Spleen (tissue), 11 donors: ENCODE results near the gene PLA2G5. TPM values are rescaled to one million over a fixed set of nuclear protein-coding genes. Genes with fewer than 3 reads are reported as not detected.
A peak's percentile ranks its signal among the peaks of the same experiment; 100 is the strongest.

Source experiments
- DNase-seq: peaks from one replicate; pipeline ENCODE4 v3.0.0-alpha.2; 2020
- H3K27ac ChIP-seq, 8 donors: fragments of 200-600 bp; sonication (generic) in 7 of 8; 1 replicate in 4 of 8; 2 replicates in 4 of 8; pipeline versions ENCODE4 v1.5.0 to v1.8.0; 2016 to 2021; ENCODE audit warnings: inconsistent platforms in 4 of 8, mild to moderate bottlenecking in 4 of 8, moderate library complexity in 1 of 8
- H3K27me3 ChIP-seq, 7 donors: fragments of 200-600 bp; sonication (generic) in 6 of 7; replicated peaks in 1 of 7; 1 replicate in 4 of 7; 2 replicates in 3 of 7; pipeline versions ENCODE4 v1.5.0 to v1.8.0; 2016 to 2021; ENCODE audit warnings: inconsistent platforms in 3 of 7, mild to moderate bottlenecking in 1 of 7
- H3K36me3 ChIP-seq, 6 donors: fragments of 200-600 bp; sonication (generic) in 5 of 6; 1 replicate in 4 of 6; 2 replicates in 2 of 6; pipeline versions ENCODE4 v1.5.0 to v1.8.0; 2016 to 2021; ENCODE audit warnings: inconsistent platforms in 2 of 6
- H3K4me1 ChIP-seq, 6 donors: fragments of 200-600 bp; sonication (generic) in 5 of 6; 1 replicate in 3 of 6; 2 replicates in 3 of 6; pipeline versions ENCODE4 v1.5.0 to v1.8.0; 2016 to 2021; ENCODE audit warnings: inconsistent platforms in 3 of 6
- H3K4me3 ChIP-seq, 8 donors: fragments of 200-600 bp; sonication (generic) in 7 of 8; 1 replicate in 4 of 8; 2 replicates in 4 of 8; pipeline versions ENCODE4 v1.5.0 to v1.8.0; 2016 to 2021; ENCODE audit warnings: inconsistent platforms in 4 of 8, mild to moderate bottlenecking in 4 of 8, moderate library complexity in 2 of 8
- H3K9me3 ChIP-seq, 8 donors: fragments of 200-600 bp; sonication (generic) in 7 of 8; 1 replicate in 4 of 8; 2 replicates in 4 of 8; pipeline versions ENCODE4 v1.5.0 to v1.8.0; 2016 to 2021; ENCODE audit warnings: inconsistent platforms in 4 of 8
- CTCF ChIP-seq, 11 experiments: fragments of 200-600 bp in 7 of 11; fragments of 450-650 bp in 4 of 11; sonication (generic) in 4 of 11; IDR thresholded peaks in 8 of 11; conservative IDR thresholded peaks in 3 of 11; 1 replicate in 7 of 11; 2 replicates in 4 of 11; pipeline versions ENCODE4 v1.4.0 to v1.8.0; 2016 to 2021; ENCODE audit warnings: antibody characterized with exemption in 11 of 11, inconsistent platforms in 4 of 11, mild to moderate bottlenecking in 1 of 11
- POLR2A ChIP-seq, 3 donors: fragments of 450-650 bp; IDR thresholded peaks; one replicate each; pipeline ENCODE4 v1.5.1; 2017; ENCODE audit warnings: antibody characterized with exemption in 3 of 3, mild to moderate bottlenecking in 1 of 3
- POLR2AphosphoS5 ChIP-seq, 3 donors: sonication (generic); formaldehyde crosslinking; IDR thresholded peaks; one replicate each; pipeline ENCODE4 v1.5.1; 2017; ENCODE audit warnings: antibody characterized with exemption in 3 of 3
- WGBS, 5 donors: extraction: QIAGEN DNeasy Blood & Tissue Kit in 3 of 5; methylation state at CpG; one replicate each; pipeline versions ENCODE4 v1.1.5 to v1.1.7; 2013 to 2018; 5-methylcytosine and 5-hydroxymethylcytosine counted together
- intact Hi-C: fragments of 100-400 bp; cut with DNase I; formaldehyde crosslinking; loops from one replicate; pipeline ENCODE4 v1.15.0; 2023; ENCODE audit warnings: low total_unique reads
- polyA plus RNA-seq, 3 donors: library from polyadenylated mRNA; stranded (reverse); fragments of 200-250 nt; gene quantifications; one replicate each; pipeline ENCODE4 v1.2.1, GENCODE V29; 2013
- total RNA-seq, 7 donors: library from RNA; depleted of rRNA in 3 of 7; stranded (reverse); fragments of >200 nt in 3 of 7; fragmentation: NEBNext Ultra II Directional in 4 of 7; extraction: Animal tissue kit (Norgen Biotek cat#: 25700) in 4 of 7; gene quantifications; one replicate each; pipeline versions ENCODE4 v1.1.0 to v1.2.1, GENCODE V29; 2016 to 2021
- donor health status: healthy with polysubstance abuse.
- donor health status: DM: no; HTN: no; CAD: no; lungs with moderate emphysema.
- donor health status: DM: no; HTN: no; CAD: no.
- donor health status: Bipolar disorder and iron deficiency.
- donor health status: healthy.
- donor health status: DM: no; HTN: no; CAD: no.
- donor health status: DM: yes; HTN: yes; CAD: no.

The PLA2G5 gene
- total and polyA plus RNA-seq, 10 donors, result 0.34 to 2.0 (median 0.89) TPM; not detected in 3

GRCh38 chr1:20051218-20051829 is 18.7 kb upstream of the PLA2G5 start:
- intact Hi-C loops, result no loop called here
- Histone ChIP-seq H3K4me3 (no peak overlapping the region), H3K9me3 (peaks cover 4 to 48% (median 39%) of the 10 kb centered on the region in 8 donors), H3K27me3 (no peaks in the 10 kb centered on the region), H3K36me3 (no peaks in the 10 kb centered on the region), H3K27ac (no peak overlapping the region), H3K4me1 (no peaks in the 10 kb centered on the region)
- DNase-seq, result no peak
- TF ChIP-seq POLR2AphosphoS5 (IDR thresholded peaks at IDR 0.05) (no peak), CTCF (IDR thresholded peaks at IDR 0.05 in 8 of 11, conservative IDR thresholded peaks at IDR 0.05 in 3 of 11) (no peak), POLR2A (IDR thresholded peaks at IDR 0.05) (no peak)

- H3K27ac ChIP-seq, result no peak overlapping the region
- H3K27me3 ChIP-seq, result no peaks in the 10 kb centered on the region
- peaks cover 4 to 48% (median 39%) of the 10 kb centered on the region in 8 donors for H3K9me3 ChIP-seq
- DNase-seq, result no peak
- intact Hi-C loops, result no loop called here
- H3K4me1 ChIP-seq, result peaks cover 0 to 3% (median 0%) of the 10 kb centered on the region in 6 donors
- no peak for TF ChIP-seq POLR2A (IDR thresholded peaks at IDR 0.05)
- no peak for TF ChIP-seq POLR2AphosphoS5 (IDR thresholded peaks at IDR 0.05)
- TF ChIP-seq CTCF (IDR thresholded peaks at IDR 0.05 in 8 of 11, conservative IDR thresholded peaks at IDR 0.05 in 3 of 11), result no peak
- H3K36me3 ChIP-seq, result no peaks in the 10 kb centered on the region
- WGBS, 5 donors, result 72 to 91% (median 84%) methylated on average over 2 of the region's 2 CpGs
- no peak overlapping the region for H3K4me3 ChIP-seq
These were observed 17.6 kb upstream of the PLA2G5 start for GRCh38 chr1:20052386-20052785.

GRCh38 chr1:20057886-20058420 is 12.0 kb upstream of the PLA2G5 start:
- TF ChIP-seq POLR2A (IDR thresholded peaks at IDR 0.05), result no peak
- no peak for TF ChIP-seq POLR2AphosphoS5 (IDR thresholded peaks at IDR 0.05)
- no peak for TF ChIP-seq CTCF (IDR thresholded peaks at IDR 0.05 in 8 of 11, conservative IDR thresholded peaks at IDR 0.05 in 3 of 11)
- WGBS, 5 donors, result 63 to 72% (median 63%) methylated on average over 5 of the region's 5 CpGs
- H3K9me3 ChIP-seq, result peaks cover 0 to 2% (median 0%) of the 10 kb centered on the region in 8 donors
- no peaks in the 10 kb centered on the region for H3K36me3 ChIP-seq
- intact Hi-C loops, result no loop called here
- no peaks in the 10 kb centered on the region for H3K27me3 ChIP-seq
- DNase-seq, result no peak
- peak overlapping the region in 2 of 8 donors; percentile 24 to 31 for H3K27ac ChIP-seq
- H3K4me3 ChIP-seq, result no peak overlapping the region
- peaks cover 18 to 43% (median 35%) of the 10 kb centered on the region in 6 donors for H3K4me1 ChIP-seq

GRCh38 chr1:20058531-20058930 is 11.5 kb upstream of the PLA2G5 start:
- intact Hi-C loops, result no loop called here
- Histone ChIP-seq H3K27ac (peak overlapping the region in 4 of 8 donors; percentile 24 to 33 (median 29)), H3K27me3 (no peaks in the 10 kb centered on the region), H3K36me3 (no peaks in the 10 kb centered on the region), H3K4me3 (no peak overlapping the region), H3K4me1 (peaks cover 18 to 43% (median 35%) of the 10 kb centered on the region in 6 donors), H3K9me3 (no peaks in the 10 kb centered on the region)
- WGBS, 5 donors, result 0 to 7% (median 2%) methylated on average over 1 of the region's 1 CpG
- TF ChIP-seq POLR2A (IDR thresholded peaks at IDR 0.05), result no peak
- no peak for TF ChIP-seq CTCF (IDR thresholded peaks at IDR 0.05 in 8 of 11, conservative IDR thresholded peaks at IDR 0.05 in 3 of 11)
- TF ChIP-seq POLR2AphosphoS5 (IDR thresholded peaks at IDR 0.05), result no peak
- DNase-seq, result no peak
